NCI-H526 treated with DMSO at 0.1 percent for 48 hours (cell line): ENCODE results near the gene MED22.
"Not testable (repeated sequence)": the region's sequence is repeated elsewhere in the genome, so short reads cannot be mapped to it uniquely, and the experiment has no call there.

Source experiments
- DNase-seq: peaks from one replicate; lab custom pipeline; 2025; lab: John Stamatoyannopoulos, UW

MED22 gene

DNA sequence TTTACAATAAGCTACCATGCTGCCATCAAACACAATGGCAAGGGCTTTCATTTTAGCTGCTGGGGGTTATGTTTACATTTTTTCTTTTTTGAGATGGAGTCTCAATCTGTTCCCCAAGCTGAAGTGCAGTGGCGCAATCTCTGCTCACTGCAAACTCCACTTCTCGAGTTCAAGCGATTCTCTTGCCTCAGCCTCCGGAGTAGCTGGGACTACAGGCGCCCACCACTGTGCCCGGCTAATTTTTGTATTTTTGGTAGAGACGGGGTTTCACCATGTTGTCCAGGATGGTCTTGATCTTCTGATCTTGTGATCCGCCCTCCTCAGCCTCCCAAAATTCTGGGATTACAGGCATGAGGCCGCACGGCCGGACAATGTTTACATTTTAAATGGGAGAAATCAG lies 13.0 kb downstream of the MED22 start:
- not testable (repeated sequence) for DNase-seq

DNA sequence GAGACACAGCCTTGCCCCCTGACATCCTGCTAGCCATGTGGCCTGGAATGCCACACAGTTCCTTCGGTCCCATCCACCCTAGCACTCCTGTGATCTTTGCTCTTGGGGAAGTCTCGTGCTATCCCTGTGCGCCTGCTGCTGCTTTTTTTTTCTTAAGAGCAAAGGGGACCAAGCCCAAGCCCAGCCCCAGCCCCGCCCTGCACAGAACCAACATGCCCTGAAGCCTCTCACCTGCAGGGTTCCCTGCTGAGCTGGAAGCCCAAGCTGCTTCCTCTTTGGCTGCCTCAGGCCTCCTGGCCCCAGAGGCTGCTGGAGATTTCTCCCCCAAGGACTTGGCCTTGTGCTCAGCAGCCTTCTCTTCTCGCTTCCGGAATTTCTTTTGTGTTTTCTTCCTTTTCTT lies 13.8 kb downstream of the MED22 start:
- no peak for DNase-seq

DNA sequence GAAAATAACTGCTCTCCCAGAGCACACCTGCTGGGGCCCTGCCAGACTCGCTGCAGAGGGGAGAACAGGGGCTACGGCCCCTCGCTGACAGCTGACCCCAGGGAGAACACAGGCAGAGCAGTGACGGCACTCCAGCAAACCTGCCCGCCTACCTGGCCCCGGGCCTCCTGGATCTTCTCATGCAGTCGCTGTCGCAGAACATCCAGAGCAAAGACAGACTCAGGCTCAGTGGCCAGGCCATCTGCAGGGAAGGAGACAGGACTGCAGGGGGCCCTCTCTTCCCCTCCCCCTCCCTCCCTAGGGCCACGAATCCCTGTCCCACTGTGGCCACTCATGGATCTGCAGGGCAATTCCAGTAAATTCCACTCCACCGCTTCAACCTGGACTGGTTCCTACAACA lies 14.4 kb downstream of the MED22 start:
- DNase-seq = no peak

DNA sequence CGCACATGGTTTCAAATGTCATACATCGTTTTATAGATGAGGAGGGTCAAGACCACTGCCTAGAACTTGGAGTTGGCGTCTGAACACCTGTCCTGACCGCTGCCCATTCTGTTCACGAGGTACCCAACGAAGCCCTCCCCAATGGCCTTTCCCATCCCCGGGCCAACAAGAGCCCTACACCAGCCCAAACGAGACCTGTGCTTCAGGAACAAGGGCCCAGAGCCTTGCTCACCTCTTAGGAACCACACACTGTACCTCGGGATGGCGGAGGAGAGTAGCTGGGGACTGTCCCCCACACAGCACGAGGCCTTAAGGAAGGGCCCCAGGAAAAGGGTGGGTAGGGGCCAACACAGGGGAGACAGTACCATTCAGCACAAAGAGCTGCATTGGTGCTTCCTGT lies 14.9 kb downstream of the MED22 start:
- no peak for DNase-seq

DNA sequence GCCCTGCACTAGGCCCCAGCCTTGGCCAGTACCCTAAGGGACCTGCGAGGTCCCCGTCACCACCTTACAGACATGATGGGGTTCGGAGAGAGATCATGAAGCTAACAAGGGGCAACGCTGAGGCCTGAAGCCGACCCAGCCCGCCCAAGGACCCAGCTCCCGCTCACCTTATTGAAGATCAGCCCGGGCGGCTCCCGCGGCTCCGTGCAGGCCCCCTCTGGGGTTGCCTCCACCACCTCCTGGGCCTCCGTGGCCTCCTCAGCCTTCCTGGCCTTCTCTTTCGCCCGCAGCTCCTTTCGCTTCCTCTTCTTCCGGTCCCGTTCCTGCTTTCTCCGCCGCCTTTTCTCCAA lies 15.6 kb downstream of the MED22 start:
- DNase-seq = no peak

DNA sequence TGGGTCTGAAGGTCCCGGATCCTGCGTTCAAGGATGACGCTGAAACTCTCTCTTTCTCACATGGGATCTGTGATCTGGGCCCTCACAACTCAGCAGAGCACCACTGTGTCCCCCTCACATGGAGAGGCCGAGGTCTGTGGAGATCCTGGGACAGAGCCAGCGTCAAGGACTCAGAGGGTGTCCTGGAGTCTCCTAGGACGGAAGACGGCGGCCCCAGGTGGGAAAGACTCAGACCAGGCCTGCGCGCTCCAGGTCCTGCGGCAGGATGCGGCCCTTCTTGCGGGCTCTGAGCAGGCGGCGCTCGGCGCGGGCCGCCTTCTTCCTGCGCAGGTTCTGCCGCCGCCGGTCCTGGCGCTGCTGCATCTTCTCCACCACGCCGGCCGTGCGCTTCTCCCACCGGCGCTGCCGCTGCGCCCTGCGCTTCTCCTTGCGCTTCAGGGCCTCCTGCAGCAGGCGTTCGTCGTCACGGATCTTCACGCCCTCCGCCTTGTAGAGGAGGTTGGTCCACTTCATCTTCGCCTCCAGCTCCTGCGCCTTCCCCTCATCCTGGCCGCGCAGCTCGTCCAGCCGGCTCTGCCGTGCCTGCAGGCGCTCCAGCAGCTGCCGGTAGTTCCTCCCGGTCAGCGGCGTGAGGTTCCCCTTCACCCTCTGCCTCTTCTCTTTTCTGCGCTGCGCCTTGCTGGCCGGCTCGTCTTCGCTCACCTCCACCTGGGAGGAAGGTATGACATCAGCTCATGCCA lies 16.1 kb downstream of the MED22 start:
- no peak for DNase-seq

DNA sequence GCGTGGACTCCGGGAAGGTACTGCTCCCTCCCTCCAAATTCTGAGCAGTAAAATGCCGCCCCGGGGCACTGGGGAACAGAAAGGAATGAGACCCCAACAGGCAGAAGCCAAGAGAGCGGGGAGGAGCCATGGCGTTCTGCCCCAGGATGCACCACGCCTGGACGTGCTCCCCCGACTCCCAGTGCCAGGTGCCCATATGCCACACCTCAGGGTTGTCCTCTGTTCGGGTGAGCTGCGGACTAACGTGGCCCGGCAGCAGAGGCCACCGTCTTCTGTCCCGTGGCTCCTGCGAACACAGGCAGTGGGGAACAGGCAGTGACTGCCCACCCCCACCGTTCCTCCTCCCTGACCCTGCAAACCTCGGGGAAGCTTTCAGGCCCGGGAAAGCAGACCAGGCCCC lies 16.7 kb downstream of the MED22 start:
- DNase-seq = no peak

DNA sequence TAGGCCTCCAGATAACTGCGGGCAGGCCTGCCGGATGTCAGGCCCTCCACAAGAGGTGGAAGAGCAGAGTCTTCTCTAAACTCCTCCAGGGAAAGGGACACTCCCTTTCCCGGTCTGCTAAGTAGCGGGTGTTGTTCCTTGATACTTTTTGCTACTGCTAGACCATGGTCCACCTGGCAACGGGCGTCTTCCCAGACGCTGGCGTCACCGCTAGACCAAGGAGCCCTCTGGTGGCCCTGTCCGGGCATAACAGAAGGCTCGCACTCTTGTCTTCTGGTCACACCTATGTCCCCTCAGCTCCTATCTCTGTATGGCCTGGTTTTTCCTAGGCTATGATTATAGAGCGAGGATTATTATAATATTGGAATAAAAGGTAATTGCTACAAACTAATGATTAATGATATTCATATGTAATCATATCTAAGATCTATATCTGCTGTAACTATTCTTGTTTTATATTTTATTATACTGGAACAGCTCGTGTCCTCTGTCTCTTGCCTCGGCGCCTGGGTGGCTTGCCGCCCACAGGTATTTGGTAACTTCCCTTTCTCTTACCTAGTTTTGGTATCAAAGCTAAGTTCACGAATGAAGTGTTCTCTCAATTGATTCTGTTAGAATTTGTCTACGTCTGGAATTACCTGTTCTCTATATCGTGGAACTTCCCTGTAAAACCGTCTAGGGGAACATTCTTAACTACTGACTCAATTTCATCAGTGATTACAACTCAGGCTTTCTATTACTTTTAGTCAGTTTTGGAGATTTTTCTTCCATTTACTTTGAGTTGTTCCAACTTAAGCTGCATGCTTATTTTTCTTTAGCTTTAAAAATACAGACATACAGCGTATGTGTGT lies 18.4 kb downstream of the MED22 start:
- DNase-seq = not testable (repeated sequence)

DNA sequence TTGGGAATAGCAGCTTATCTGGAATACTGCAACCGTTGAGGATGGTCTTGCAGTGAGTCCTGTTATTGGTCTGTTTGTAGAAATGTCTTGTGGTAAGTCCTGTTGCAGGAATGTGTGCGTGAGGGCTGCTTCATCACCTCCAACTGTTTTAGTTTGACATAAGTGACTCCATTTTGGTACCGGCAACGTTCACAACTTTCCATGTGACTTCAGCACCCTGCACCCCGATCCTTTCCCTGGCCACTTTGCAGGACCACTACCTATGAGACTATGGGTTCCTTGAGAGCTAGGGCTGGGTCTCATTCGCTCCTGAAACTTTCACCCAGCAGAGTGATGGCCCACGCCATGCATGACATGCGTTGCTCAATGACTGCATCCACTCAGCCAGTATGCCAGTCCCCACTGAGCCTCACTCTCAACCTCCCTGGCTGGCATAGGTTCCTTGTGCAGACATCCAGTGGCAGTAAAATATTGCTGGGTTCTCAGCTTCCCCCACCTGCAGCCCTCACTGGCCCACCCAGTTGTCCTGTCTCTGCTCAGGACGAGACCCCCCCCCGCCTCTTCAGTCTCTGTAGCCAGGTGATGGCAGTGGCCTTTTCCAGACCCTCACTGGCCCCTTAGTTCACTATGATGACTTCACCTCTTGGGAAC lies 20.0 kb downstream of the MED22 start:
- no peak for DNase-seq

DNA sequence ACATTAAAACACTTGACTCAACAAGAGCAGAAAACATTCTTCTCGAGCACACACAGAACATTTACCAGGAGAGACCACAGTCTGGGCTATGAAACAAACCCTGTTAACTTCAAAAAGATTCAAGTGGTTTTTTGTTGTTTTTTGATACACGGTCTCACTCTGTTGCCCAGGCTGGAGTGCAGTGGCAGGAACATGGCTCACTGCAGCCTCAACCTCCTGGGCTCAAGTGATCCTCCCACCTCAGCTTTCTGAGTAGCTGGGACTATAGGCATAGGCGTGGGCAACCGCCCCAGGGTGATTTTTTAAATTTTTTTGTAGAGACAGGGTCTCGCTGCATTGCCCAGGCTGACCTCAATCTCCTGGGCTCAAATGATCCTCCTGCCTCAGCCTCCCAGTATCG lies 20.9 kb downstream of the MED22 start:
- DNase-seq = not testable (repeated sequence)

DNA sequence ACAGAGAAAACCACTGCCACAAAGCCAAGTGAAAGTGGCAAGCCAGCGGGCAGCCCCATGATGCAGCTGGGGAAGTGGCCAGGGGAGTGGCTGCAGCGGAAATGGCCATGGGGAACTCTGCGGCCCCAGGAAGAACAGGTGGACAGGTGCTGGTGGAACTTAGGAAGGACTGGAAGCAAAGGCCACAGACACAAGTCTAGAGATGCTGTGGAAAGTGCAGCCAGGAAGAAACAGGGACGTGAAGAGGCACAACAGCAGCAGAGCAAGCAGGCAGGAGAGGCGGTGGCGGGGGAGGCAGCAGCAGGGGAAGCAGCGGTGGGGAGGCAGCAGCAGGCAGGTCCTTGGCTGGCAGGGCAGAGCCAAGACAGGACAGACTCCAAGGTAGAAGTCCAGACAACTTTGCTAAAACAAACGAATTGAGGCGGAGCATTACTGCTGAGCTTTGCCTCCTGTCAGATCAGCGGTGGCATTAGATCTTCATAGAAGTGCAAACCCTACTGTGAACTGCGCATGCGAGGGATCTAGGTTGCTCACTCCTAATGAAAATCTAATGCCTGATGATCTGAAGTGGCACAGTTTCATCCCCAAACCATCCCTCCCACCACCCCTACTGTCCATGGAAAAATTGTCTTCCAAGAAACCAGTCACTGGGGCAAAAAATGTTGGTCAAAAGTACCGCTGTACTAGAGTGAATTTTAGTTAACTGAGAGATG lies 23.8 kb downstream of the MED22 start:
- no peak for DNase-seq

DNA sequence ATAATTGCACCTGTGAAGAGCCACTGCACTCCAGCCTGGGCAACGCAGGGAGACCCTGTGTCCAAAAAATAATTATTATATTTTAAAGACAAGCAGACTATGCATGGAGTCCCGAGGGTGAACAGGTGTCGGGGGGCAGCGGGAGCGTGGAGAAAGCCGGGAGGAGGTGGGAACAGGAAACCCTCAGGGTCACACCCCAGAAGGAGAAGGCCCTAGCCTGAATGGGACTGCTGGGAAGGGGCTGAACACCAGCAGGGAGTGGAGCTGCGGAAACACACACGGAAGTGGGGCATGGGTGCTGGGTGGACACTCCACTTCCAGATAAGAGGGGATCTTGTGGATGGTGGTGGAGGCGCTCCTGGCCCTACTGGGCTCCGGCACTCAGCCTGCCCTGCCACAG lies 24.7 kb downstream of the MED22 start:
- no peak for DNase-seq

DNA sequence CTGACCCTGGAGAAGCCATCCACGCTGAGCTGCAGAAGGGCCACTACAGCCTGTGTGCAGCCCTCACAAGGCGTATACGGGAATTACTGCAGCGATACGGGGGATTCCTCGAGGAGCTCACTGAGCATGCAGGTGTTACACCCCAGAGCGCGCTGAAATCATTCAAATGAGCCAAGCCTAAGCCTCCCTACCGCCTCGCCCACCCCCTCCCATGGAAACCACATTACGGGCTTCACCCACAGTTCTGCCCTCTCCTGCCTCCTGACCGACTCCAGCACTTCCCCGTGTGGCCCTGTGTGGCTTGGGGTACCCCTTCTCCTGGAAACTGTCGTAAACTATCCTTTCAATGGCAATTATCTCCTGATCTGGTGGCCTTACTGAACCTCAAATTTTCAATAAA lies 25.2 kb downstream of the MED22 start:
- no peak for DNase-seq

DNA sequence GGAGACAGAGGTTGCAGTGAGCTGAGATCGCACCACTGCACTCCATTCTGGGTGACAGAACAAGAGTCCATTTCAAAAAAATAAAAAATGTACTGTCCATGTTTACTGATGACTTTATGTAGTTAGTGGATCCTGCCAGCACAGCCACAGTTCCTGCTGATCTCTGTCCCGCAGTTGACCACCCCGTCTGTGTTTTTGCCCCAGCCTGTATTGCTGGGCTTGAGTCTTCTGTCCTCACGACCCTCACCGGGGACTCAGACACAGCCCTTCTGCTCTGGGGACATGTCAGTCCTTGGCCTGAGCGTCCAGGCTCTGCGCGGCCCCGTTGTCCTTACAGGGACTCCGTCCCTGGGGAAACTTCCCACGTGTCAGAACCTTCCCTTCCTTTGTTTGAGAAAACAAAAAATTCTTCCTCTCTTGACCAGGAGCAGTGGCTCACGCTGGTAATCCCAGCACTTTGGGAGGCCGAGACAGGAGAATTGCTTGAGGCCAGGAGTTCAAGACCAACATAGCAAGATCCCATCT lies 26.5 kb downstream of the MED22 start:
- no peak for DNase-seq

DNA sequence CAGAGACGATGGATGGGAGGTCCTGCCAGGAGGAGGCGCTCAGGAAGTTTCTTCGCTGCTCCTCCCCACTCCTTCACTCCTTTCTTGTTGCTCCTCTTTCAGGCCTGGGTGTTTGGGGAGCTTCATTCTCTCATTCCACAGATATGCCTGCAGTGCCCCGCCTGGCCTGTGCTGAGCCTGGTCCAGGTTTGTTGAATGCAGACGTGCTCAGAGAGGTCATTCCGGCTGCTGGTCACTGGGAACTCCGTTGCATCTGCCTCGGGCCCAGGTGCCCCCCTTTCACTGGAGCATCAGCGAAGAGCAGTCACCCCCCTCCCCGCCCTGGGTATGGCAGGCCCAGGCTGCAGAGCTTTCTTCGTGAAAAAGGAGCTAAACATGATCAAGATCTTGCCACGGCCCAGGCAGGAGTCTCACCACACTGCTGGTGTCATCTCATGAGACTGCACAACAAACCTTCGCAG lies 27.5 kb downstream of the MED22 start:
- DNase-seq = no peak

DNA sequence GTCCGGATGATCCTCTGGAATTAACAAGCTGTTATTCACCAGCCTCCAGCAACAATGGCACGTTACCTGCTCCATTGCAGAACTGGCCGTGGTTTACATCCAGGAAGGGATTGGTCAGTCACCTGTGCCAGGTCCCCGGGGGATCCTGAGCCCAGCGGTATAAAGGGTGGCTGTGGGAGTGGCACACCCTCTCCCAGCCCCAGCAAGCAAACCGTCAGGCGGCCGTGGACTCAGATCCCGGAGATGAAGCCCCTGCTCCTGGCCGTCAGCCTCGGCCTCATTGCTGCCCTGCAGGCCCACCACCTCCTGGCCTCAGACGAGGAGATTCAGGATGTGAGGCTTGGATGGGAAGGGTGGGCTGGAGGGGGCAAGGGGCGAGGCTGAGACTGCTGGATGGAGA lies 30.4 kb downstream of the MED22 start:
- not testable (repeated sequence) for DNase-seq

DNA sequence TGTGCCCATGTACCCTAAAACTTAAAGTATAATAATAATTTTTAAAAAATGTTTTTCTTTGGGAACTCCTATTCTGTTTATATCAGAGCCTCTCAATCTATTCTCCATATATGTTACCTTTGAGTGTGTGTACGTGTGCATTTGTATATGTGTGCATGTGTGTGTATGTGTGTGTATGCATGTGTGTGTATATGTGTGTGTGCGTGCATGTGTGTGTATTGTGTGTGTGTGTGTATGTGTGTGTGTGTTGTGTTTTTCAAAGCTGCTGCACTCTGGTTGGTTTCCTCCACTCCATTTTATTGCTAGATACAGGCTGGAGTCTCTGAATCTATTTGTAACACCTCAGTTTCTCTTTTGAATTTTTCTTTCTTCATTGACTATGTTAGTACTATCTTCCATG lies 31.9 kb downstream of the MED22 start:
- DNase-seq = no peak

DNA sequence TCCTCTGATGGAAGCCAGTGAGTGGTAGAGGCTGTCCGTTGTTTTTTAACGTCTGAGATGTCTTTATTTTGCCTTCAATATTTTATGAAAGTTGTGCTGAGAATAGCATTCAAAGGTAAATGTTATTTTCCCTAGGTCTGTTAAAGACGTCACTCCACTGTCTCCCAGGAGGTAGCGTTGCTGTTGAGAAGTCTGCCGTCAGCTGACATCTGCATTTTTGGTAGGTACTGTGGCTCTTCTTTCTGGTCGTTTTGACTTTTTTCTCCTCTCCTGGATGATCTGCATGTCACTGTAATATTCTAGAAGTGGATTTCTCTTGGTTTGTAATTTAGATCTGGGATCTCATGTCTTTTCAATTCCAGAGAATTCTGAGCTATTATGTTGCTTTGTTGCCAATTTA lies 38.3 kb downstream of the MED22 start:
- no peak for DNase-seq

DNA sequence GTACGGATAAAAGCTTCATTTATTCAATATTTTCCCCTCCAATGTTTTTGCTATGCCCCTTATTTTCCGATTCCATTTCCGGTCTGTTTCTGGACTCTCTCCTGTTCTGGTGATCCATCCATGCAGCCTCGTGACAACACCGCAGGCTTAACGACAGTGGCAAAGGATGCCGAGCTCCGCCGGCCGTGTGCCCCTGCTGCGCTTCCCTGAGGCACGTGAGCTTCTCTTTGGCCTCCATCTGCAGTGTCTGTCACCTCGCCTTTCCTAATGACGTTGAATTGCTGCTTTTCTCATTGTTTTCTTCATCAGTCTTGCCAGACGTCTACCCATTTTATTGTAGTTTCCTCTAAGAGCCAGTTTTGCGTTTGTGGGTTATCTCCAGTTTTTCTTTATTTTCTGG lies 40.6 kb downstream of the MED22 start:
- DNase-seq = no peak

DNA sequence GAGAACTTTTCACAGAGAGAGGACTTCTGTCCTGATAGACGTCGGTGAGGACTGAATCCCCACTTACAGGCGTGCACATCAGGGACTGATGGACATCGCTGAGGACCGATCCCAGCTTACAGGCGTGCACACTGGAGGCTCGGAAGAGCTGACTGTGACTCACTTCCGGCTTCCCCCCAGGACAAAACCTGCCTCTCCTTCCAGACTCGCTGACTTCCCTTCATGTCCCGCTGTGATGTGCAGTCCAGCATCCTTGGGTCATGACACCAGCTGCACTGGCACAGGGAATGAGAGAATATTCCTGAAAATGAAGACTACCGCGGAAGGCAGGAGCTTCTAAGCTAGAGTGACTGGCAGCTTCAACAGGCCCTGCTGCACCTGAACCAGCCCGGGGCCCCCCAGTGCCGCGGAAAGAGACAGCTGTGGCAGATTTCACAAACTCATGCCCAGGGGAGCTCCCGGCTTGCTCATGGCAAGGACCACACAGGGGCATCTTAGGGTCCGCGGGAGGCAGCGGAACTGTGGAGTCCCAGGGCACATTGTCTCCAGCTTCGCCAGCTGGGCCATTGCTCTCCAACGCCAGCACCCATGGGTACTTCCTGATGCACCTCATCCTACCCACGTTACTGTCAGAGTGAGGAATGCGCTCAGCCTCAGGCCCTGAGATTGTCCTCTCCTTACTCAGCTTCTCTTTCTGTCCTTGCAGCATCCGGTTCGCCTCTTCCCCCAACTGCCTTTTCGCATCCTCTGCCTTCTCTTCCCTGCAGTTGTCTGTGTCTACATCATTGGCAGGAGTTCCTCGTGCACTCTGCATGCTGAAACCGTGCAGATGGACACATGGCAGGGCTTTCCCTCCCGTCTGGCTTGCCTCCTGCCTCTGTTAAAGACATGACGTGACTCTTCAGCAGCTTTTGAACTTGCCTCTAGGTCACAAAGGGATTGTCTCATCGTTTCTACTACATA lies 41.4 kb downstream of the MED22 start:
- no peak for DNase-seq

DNA sequence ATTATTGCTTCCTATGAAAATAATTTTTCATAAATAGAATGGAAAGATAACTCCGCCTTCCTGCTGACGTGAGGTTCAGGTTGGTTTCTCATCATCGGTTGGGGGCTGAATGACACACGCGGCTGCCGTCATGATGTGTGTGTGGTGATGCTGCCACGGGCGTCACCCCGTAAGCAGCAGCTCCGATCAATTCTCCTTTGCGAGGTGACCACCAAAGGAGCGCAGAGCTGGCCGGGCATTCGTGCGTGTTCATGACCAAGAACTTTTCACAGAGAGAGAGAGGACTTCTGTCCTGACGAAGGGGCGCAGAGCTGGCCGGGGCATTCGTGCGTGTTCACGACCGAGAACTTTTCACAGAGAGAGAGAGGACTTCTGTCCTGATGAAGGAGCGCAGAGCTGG lies 42.2 kb downstream of the MED22 start:
- no peak for DNase-seq
